ENCODE measurements around the gene CANT1.

CANT1 gene

DNA sequence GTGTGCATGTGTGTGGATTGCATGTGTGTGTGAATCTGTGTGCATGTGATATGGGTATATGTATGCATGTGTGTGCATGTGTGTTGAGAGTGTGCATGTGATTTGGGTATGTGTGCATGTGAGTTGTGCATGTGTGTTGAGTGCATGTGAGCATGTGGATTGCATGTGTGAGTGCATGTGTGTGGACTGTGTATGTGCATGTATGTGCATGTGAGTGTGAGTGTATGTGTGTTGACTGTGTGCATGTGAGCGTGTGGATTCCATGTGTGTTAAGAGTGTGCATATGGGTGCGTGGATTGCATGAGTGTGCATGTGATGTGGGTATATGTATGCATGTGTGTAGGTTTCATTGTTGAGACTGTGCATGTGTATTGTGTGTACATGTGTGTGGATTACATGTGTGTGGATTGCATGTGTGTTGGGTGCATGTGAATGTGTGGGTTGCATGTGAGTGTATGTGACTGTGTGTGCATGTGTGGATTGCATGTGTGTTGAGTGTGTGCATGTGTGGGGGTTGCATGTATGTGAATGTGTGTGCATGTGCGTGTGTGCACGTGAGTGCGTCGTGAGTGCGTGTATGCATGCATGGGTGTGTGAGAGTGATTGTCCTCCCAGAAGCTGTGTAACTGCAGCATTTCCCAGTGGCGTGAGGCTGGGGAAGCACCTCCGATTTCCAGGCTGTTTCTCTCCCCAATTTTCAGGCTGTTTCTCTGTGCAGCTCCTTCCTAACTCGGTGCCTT is 33.8 kb upstream of the CANT1 start:
- no peak for DNase-seq (ENCODE audit: low read depth)
- no peak overlapping the region for H3K4me3 ChIP-seq (ENCODE audit: control insufficient read depth, low read depth, low read length)
- TF ChIP-seq, protein P1, sequence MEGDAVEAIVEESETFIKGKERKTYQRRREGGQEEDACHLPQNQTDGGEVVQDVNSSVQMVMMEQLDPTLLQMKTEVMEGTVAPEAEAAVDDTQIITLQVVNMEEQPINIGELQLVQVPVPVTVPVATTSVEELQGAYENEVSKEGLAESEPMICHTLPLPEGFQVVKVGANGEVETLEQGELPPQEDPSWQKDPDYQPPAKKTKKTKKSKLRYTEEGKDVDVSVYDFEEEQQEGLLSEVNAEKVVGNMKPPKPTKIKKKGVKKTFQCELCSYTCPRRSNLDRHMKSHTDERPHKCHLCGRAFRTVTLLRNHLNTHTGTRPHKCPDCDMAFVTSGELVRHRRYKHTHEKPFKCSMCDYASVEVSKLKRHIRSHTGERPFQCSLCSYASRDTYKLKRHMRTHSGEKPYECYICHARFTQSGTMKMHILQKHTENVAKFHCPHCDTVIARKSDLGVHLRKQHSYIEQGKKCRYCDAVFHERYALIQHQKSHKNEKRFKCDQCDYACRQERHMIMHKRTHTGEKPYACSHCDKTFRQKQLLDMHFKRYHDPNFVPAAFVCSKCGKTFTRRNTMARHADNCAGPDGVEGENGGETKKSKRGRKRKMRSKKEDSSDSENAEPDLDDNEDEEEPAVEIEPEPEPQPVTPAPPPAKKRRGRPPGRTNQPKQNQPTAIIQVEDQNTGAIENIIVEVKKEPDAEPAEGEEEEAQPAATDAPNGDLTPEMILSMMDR (conservative IDR thresholded peaks at IDR 0.05; ENCODE audit: control insufficient read depth, insufficient read depth, low read depth, low read length) = no peak

DNA sequence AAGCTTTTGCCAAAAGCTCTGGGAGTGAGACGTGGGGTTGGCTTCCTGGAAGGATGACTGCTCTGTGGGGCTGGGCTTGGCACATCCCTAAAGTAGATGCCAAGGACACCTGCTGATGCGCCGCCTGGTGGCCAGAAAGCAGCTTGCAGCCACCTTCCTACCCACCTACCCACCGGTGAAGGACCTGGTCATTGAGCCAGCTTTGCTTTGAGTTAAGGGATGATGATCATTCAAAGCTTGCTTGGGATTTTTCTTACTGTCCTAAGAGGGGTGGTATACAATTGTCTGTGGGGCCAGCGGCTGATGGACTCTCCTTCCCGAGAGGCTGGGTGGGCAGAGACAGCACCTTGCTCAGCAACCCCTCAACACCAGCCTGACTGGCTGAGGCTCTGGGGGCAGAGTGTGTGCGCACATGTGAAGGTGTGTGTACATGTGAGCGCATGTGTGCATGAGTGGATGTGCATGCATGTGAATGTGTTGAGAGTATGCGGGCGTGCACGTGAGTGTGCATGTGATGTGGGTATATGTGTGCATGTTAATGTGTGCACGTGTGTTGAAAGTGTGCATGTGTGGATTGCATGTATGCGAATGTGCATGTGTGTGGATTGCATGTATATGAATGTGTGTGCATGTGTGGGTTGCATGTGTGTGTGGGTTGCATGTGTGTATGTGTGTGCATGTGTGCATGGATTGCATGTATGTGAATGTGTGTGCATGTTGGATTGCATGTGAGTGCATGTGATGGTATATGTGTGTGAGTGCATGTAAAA is 33.0 kb upstream of the CANT1 start:
- DNase-seq (ENCODE audit: low read depth) = peak; percentile 73
- H3K4me3 ChIP-seq (ENCODE audit: control insufficient read depth, low read depth, low read length) = no peak overlapping the region

DNA sequence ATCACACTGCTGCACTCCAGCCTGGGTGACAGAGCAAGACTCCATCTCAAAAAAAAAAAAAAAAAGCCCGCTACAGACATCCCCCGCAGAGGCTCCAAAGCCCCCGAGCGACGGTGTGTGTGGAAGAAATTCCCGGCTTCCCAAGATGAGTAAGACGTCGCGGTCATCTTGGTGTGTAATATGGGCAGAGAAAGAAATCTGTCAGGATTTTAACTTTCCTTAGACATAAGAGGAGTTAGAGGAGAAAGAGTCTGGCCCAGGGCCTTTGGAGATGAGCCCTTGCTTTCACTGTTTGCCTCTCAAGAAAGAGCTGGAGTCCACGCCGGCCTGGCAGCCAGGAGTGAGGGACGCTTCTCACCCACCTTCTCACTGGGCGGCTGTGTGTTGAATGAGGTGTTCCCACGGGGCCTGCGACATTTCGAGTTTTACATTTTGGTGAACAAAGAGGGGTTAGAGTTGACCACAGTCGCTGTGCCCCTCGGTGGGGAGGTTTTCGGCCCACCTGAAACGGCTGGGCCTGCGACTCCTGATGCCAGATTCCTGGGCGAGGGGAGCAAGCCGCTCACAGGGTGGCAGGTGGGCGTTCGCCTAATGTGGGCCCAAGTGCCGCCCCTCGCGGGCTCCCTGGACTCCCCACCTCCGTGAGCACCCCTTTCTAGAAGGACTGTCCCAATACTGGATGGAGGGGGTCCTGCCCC is 32.3 kb upstream of the CANT1 start:
- H3K4me3 ChIP-seq (ENCODE audit: control insufficient read depth, low read depth, low read length) = no peak overlapping the region
- DNase-seq (ENCODE audit: low read depth) = peak; percentile 72
- TF ChIP-seq, protein P1 (conservative IDR thresholded peaks at IDR 0.05; ENCODE audit: control insufficient read depth, insufficient read depth, low read depth, low read length) = no peak

More for the DNA sequence above, 33.0 kb upstream of the CANT1 start:
- TF ChIP-seq, protein P1 (conservative IDR thresholded peaks at IDR 0.05; ENCODE audit: control insufficient read depth, insufficient read depth, low read depth, low read length) = peak; percentile 86

DNA sequence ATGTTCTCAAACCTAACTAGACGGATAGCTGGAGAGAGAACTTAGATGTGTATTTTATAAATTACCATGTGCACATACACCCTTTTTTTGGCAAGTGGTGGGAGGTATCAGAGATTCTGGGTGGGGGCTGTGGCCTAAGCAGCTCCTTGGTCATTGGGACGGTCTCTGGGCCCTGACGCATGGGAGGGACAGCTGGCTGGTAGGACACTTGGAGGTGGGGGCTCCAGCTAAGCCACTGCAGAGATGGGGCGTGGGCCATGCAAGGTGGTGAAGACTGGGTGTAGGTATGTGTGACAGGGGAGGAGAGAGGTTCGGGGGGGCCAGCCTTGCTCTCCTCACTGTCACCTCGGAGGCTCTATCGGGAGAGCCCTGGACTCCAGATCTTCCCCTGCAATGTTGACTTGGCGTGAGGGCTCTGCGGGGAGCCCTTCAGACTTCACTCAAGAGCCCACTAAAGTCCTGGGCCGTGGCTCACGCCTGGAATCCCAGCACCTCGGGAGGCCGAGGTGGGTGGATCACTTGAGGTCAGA is 31.5 kb upstream of the CANT1 start:
- TF ChIP-seq, protein P1 (conservative IDR thresholded peaks at IDR 0.05; ENCODE audit: control insufficient read depth, insufficient read depth, low read depth, low read length) = no peak
- DNase-seq (ENCODE audit: low read depth) = no peak
- no peak overlapping the region for H3K4me3 ChIP-seq (ENCODE audit: control insufficient read depth, low read depth, low read length)

DNA sequence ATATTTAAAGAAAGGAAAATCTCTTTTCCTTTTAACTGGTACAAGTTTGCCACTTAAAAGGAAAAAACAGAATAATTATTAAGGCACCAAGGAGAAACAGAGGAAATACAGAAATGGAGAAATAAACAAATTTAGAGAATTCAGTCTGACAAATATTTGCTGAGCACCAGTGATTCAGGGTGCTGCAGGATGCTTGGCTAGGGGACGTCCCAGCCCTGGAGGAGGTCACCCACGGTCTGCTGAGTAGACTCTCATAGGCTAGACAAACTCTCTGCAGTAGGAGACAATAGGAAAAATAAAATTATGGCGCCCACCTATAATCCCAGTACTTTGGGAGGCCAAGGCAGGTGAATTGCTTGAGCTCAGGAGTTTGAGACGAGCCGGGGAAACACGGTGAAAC is 30.3 kb upstream of the CANT1 start:
- no peak overlapping the region for H3K4me3 ChIP-seq (ENCODE audit: control insufficient read depth, low read depth, low read length)
- DNase-seq (ENCODE audit: low read depth) = no peak
- TF ChIP-seq, protein P1 (conservative IDR thresholded peaks at IDR 0.05; ENCODE audit: control insufficient read depth, insufficient read depth, low read depth, low read length) = no peak

DNA sequence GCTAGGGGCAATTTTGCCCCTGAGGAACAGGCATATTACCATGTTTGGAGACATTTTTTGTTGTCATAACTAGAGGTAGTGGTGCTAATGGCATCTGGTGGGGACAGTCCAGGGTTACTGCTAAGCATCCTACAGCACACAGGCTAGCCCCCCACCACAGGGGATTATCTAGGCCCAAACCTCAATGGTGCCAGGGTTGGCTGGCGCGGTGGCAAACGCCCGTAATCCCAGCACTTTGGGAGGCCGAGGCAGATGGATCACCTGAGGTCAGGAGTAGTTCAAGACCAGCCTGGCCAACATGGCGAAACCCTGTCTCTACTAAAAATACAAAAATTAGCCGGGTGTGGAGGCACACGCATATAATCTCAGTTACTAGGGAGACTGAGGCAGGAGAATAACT is 29.6 kb upstream of the CANT1 start:
- DNase-seq (ENCODE audit: low read depth) = no peak
- no peak overlapping the region for H3K4me3 ChIP-seq (ENCODE audit: control insufficient read depth, low read depth, low read length)
- TF ChIP-seq, protein P1 (conservative IDR thresholded peaks at IDR 0.05; ENCODE audit: control insufficient read depth, insufficient read depth, low read depth, low read length) = no peak
